ENCODE results near the gene CCSER2. TPM values are rescaled to one million over a fixed set of nuclear protein-coding genes. Genes with fewer than 3 reads are reported as not detected.

Gene CCSER2
- polyA plus RNA-seq, 2 of the 4 experiments (the other 2 are of a cell fraction), result 9.2 to 28.2 TPM

GRCh38 chr10:84293171-84293570 is 35.2 kb upstream of the CCSER2 start (continued):
- no peak for TF ChIP-seq HMGXB4 (CRISPR knock-in tag; IDR thresholded peaks at IDR 0.05; ENCODE audit: borderline replicate concordance)

- TF ChIP-seq ZNF302 (CRISPR knock-in tag; IDR thresholded peaks at IDR 0.05) (no peak), EHF (CRISPR knock-in tag; IDR thresholded peaks at IDR 0.05) (no peak), RAD21 (conservative IDR thresholded peaks at IDR 0.05 in 1 of 2, IDR thresholded peaks at IDR 0.05 in 1 of 2) (no peak), ESRRA (IDR thresholded peaks at IDR 0.05; ENCODE audit: borderline replicate concordance, low read length) (no peak), GATA3 (IDR thresholded peaks at IDR 0.05; ENCODE audit: borderline replicate concordance) (no peak), BCL3 (IDR thresholded peaks at IDR 0.05) (no peak), CHD2 (IDR thresholded peaks at IDR 0.05; ENCODE audit: low read length, partially characterized antibody) (no peak), ZSCAN20 (CRISPR knock-in tag; IDR thresholded peaks at IDR 0.05) (no peak), POLR2A (IDR thresholded peaks at IDR 0.05; ENCODE audit: low read length) (no peak), FOXS1 (CRISPR knock-in tag; IDR thresholded peaks at IDR 0.05) (no peak), MAX (IDR thresholded peaks at IDR 0.05) (no peak), POLR2AphosphoS2 (conservative IDR thresholded peaks at IDR 0.05; ENCODE audit: low read length) (no peak), SREBF2 (IDR thresholded peaks at IDR 0.05) (no peak)
- no peak for ATAC-seq
- POLR2A ChIA-PET, result no interaction called here
- Histone ChIP-seq H3K4me2 (no peak overlapping the region), H3K9me3 (no peaks in the 10 kb centered on the region), H3K27ac (no peak overlapping the region), H3K4me3 (no peak overlapping the region), H3K4me1 (no peaks in the 10 kb centered on the region)
- no peak for FAIRE-seq
- CTCF ChIA-PET, result interaction anchor here (0.7 to 1.5 kb wide), 2 partner anchors 9 to 29 kb away, joined by 3 to 8 read pairs; no protein-coding TSS in a partner anchor
- DNase-seq (ENCODE audit: low read depth in 1 of 2, low spot score in 1 of 2), result no peak
- 60% methylated on average over 4 of the region's 4 CpGs for WGBS (ENCODE audit: missing lambda C conversion rate)
Observed at GRCh38 chr10:84293574-84294016, 34.8 kb upstream of the CCSER2 start.

- ChIA-PET CTCF (no interaction called here), POLR2A (no interaction called here)
- no peak for FAIRE-seq
- no peak for TF ChIP-seq E2F6 (IDR thresholded peaks at IDR 0.05; ENCODE audit: borderline replicate concordance, low read depth)
- TF ChIP-seq USF2 (IDR thresholded peaks at IDR 0.05), result no peak
- no peak for TF ChIP-seq KDM1A (IDR thresholded peaks at IDR 0.05; ENCODE audit: low read depth)
- no peak for TF ChIP-seq HOXB5 (CRISPR knock-in tag; IDR thresholded peaks at IDR 0.05)
- no peak for TF ChIP-seq CBX8 (IDR thresholded peaks at IDR 0.05)
- no peak overlapping the region for H3K27ac ChIP-seq
- H3K4me2 ChIP-seq, result no peak overlapping the region
- ATAC-seq, result no peak
- DNase-seq (ENCODE audit: low read depth in 1 of 2, low spot score in 1 of 2), result no peak
- H3K4me1 ChIP-seq, result no peaks in the 10 kb centered on the region
- H3K4me3 ChIP-seq, result no peak overlapping the region
- WGBS (ENCODE audit: missing lambda C conversion rate), result 93% methylated on average over 1 of the region's 1 CpG
- H3K9me3 ChIP-seq, result no peaks in the 10 kb centered on the region
Observed at GRCh38 chr10:84294766-84295447, 33.5 kb upstream of the CCSER2 start.

All from A549 (cell line).